Endothelial cell of umbilical vein (primary cell): ENCODE data around the gene FHDC1.

ENCODE experiments used
- EZH2 ChIP-seq: IDR thresholded peaks from 2 replicates; pipeline ENCODE4 v1.6.1; 2012; ENCODE audit warnings: borderline replicate concordance, low read depth, mild to moderate bottlenecking, moderate library complexity, low read length, inconsistent platforms; ENCODE audit not compliant: severe bottlenecking
- GATA2 ChIP-seq: IDR thresholded peaks from 2 replicates; pipeline ENCODE4 v1.7.0; 2011; ENCODE audit warnings: low read depth, mild to moderate bottlenecking, moderate library complexity, mixed read lengths, low read length; ENCODE audit not compliant: insufficient read length, insufficient read depth
- POLR2A ChIP-seq: IDR thresholded peaks from 2 replicates; pipeline ENCODE4 v1.6.1; 2012; ENCODE audit warnings: low read depth, mild to moderate bottlenecking, control low read depth, low read length
- TF ChIP-seq, protein P1 (sequence below), 2 donors: IDR thresholded peaks; 1 replicate in 1 of 2; 2 replicates in 1 of 2; pipeline ENCODE4 v1.5.1; 2011; ENCODE audit warnings: low read length in 2 of 2, mild to moderate bottlenecking in 2 of 2, moderate library complexity in 2 of 2, control low read depth in 1 of 2, inconsistent platforms in 1 of 2, low read depth in 1 of 2; ENCODE audit not compliant: insufficient read depth in 1 of 2; ENCODE audit errors: extremely low read depth in 1 of 2

DNA sequence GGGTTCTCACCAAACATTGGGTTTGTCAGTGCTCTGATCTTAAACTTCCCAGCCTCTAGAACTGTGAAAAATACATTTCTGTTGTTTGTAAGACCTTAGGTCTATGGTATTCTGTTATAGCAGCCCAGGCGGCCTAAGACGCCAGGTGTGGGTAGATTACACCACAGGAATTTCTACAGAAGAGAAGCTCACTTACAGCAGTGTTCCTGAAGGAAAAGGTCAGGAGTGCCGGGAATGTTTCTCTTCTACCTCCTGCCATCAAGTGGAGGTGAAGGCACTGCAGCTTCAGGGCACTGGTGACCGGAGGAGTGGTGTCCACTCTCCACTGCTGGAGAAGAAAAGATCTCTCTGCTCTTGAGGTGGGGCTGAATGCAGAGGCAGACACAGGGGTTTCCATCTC, 45.7 kb downstream of the FHDC1 start:
- TF ChIP-seq, protein P1, sequence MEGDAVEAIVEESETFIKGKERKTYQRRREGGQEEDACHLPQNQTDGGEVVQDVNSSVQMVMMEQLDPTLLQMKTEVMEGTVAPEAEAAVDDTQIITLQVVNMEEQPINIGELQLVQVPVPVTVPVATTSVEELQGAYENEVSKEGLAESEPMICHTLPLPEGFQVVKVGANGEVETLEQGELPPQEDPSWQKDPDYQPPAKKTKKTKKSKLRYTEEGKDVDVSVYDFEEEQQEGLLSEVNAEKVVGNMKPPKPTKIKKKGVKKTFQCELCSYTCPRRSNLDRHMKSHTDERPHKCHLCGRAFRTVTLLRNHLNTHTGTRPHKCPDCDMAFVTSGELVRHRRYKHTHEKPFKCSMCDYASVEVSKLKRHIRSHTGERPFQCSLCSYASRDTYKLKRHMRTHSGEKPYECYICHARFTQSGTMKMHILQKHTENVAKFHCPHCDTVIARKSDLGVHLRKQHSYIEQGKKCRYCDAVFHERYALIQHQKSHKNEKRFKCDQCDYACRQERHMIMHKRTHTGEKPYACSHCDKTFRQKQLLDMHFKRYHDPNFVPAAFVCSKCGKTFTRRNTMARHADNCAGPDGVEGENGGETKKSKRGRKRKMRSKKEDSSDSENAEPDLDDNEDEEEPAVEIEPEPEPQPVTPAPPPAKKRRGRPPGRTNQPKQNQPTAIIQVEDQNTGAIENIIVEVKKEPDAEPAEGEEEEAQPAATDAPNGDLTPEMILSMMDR (IDR thresholded peaks at IDR 0.05; ENCODE audit: extremely low read depth in 1 of 2, insufficient read depth in 1 of 2, low read depth in 1 of 2, low read length in 2 of 2): no peak
- TF ChIP-seq EZH2: no peak
- TF ChIP-seq GATA2: no peak
- TF ChIP-seq POLR2A: no peak
